GM18511 (cell line): Measurements from ENCODE around the gene IL18R1.

ENCODE experiments used
- ATAC-seq: cut with Tn5 transposase; IDR thresholded peaks from one replicate; pipeline ENCODE4 v1.9.1; 2021; ENCODE audit warnings: mild to moderate bottlenecking, moderate library complexity; ENCODE audit not compliant: unreplicated experiment

IL18R1 gene

DNA sequence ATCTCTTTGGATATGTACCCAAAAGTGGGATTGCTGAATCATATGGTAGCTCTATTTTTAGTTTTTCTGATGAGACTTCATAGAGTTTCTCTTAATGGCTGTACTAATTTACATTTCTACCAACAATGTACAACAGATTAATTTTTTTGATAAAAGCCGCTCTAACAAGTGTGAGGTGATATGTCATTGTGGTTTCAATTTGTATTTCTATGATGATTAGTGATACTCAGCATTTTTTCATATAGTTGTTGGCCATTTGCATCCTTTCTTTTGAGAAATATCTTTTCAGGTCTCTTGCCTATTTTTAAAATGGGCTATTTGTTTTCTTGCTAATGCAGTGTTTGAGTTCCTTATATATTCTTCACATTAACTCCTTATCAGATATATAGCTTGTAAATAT lies 71.7 kb downstream of the IL18R1 start:
- ATAC-seq: no peak

DNA sequence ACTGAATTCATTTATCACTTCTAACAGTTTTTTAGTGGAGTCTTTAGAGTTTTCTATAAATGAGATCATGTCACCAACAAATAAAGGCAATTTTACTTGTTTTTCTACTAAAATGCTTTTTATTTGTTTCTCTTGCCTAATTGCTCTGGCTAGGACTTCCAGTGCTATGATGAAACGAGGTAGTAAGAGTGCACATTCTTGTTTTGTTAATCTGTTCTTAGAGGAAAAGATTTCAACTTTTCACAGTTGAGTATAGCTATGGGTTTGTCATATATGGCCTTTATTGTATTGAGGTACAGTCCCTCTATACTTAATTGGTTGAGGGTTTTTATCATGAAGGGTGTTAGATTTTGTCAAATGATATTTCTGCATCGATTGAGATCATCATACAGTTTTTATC lies 73.0 kb downstream of the IL18R1 start:
- ATAC-seq: no peak

DNA sequence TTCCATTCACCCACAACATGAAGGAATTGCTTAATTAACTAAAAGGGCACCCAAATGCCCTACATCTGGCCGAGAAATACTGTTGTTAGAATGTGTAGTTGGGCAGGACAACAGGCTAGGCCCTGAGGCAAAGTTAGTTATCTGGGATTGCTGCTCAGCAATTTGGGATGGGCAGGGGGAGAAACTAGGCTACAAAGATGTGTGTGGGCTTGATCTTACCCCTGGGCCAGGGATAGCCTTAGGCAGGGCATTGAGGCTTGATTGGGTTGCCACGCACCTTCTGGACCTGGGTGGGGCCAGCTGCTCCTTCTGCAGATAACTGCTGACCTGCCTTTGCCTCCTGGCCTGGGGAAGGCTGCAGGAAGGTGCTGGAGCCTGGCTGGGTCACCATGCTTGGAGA lies 76.8 kb downstream of the IL18R1 start:
- no peak for ATAC-seq

DNA sequence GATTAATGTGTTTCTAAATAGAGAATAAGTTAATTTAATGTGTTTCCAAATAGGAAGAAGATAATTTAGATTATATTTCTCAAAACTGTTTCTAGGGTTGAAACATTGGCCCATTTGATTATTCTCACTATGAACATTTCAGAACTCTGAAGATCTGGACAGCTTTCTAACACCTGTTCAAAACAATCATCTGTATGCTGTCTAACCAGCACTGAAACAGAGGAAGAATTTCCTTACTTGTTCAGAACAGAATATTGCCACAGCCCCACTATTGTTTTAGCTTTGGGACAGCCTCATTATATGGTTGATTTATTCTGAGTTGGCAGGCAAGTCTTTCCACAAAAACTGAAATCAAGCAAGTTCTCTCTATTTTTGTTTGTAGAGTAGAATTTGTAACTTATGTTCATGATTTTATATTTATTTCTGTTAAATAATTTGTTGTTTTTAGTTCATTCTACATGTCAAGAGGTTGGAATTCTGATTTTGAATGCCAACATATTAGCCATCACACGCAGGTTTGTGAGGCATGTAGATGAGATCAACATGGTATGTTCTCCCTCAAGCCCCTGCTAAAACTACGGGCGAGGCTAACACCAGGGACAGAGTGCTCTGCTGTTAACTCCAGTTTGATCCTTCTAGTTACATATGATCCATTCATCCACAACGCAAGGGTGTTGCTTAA lies 78.5 kb downstream of the IL18R1 start:
- ATAC-seq: no peak

DNA sequence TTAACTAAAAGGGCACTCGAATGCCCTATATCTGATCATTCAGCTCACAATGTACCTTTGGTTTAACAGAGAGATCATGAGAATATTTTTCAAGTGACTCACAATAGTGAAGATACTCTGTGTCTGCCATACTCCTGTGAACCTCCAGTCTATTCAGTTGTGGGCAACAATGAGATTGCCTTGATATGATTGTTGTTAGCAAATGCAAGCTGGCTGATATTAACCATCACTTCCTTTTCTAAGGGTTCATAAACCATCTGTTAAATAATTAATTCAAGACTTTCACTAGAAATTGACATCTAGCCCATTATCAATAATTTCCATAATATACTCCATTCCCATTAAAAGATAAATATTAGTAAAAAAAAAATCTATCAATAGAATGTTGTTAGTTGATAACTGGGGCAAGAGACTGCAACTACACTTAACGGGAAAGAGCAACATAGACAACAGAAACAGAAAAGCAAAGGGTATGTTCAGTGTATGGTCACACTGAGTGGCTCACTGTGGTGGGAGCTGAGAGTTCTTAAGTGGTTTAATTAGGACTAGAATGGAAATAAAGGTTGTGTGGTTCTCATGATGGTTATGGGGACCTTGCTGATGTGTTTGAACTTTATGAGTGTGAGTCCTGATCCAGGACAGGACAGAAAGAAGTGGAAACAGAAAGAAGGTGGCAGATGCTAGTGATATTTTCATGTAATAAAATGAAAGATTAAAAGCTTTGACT lies 79.2 kb downstream of the IL18R1 start:
- ATAC-seq: peak; percentile 57

DNA sequence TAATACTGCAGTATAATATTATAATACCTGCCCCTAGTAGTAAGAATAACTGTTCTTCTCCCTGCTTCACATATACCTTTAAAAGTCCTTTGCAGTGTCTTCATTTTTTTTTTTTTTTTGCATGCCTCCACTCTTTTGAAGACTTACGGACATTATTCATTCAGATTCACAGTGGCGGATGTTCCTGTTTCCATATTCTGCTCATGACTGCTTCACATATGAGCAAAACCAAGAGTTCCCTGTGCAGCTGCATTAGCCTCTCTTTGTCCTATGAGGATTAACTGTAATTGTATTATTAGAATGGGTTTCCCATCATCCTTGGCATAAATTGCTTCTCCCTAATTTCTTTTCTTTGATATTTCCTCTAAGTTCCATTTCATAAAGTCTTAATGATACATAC lies 80.1 kb downstream of the IL18R1 start:
- ATAC-seq: no peak

DNA sequence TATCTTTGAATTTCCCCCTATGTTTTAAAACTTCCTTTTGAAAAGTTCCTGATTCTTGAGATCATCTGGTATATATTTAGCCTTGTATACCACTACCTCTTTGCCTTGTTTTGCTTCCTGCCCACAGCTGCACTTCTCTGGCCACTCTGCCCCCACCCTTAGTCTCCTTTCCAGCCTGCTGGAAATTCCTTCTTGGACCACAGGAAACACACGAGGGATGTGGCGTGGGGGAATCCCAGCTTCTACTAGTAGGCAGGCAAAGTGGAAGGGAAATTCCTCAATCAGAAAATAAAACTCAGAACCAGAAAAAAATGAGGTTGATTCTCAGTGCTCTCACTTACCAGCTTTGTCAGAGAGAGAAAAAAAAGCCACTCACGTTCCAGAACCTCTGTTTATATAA lies 80.7 kb downstream of the IL18R1 start:
- ATAC-seq: no peak

DNA sequence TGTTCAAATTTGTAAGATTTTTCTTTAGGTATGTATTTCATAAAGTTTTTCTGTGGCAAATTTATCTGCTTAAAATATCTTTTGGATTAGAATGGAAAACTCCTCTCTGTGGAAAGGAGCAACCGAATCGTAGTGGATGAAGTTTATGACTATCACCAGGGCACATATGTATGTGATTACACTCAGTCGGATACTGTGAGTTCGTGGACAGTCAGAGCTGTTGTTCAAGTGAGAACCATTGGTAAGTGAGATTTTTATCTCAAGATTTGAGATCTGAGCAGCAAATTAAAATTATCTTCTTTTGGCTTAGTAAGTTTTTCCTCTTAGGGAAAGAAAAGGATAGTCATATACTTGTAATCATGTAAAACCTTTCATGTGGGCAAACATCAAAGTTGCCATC lies 81.5 kb downstream of the IL18R1 start:
- no peak for ATAC-seq

DNA sequence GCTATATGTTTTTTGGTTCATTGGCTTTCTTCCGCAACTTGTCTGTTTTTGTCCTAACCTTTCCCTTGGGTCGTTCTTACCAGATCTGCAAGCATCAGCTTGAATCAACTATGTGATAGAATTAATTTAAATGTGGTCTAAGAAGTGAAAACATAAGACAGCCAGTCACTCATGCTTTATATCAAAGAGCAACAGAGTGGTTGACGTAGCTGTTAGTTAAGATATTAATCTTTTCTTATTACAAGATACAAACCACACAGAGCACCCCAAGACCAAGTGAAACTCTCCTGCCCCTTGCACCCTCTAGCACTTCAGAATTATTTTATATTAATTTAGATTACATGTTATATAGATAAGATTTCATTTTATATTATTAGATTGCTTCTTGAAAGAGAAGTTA lies 82.5 kb downstream of the IL18R1 start:
- no peak for ATAC-seq

DNA sequence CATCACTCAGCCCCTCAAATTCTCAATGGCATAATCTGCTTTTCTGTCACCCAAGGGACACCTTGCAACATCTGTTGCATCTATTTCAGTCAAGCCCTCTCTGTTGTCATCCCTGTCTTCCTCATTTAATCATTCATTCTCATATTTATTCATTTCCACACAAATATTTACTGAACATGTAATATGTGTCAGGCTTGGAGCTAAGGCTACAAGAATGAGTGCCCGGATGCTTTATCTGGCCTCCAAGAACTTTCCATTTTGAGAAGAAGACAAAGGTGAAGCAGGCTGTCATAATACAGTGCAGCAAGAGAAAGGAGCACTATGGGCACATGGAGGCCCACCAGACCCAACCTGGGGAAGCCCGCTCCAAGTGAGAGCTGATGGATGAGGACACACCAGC lies 83.0 kb downstream of the IL18R1 start:
- ATAC-seq: no peak

DNA sequence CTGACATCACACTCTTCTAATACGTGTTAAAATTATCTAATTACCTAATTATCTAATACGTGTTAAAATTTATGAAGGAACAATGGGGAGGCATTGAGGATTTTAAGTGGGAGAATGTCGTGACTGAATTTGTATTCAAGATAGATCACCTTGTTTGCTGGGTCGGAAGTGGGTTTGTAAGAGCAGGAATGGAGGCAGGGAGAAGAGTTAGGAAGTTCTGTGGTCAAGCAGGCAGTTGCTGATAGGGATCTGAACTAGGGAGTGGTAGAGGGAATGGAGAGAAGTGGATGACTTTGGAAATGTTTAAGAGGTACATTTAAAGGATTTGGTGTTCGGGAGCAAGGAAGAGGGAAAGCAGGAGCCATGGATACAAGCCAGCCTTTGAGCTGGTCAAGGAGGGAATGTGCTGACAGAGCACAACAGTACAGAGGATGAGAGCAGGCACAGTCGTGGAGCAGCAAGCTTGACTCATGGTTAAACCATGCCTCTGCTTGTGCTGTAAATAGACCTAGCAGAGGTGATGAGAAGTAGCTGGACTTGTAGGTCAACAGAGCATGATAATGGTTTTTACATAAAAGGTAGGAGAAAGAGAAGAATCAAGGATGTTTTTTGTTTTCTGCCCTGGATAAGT lies 83.6 kb downstream of the IL18R1 start:
- no peak for ATAC-seq

DNA sequence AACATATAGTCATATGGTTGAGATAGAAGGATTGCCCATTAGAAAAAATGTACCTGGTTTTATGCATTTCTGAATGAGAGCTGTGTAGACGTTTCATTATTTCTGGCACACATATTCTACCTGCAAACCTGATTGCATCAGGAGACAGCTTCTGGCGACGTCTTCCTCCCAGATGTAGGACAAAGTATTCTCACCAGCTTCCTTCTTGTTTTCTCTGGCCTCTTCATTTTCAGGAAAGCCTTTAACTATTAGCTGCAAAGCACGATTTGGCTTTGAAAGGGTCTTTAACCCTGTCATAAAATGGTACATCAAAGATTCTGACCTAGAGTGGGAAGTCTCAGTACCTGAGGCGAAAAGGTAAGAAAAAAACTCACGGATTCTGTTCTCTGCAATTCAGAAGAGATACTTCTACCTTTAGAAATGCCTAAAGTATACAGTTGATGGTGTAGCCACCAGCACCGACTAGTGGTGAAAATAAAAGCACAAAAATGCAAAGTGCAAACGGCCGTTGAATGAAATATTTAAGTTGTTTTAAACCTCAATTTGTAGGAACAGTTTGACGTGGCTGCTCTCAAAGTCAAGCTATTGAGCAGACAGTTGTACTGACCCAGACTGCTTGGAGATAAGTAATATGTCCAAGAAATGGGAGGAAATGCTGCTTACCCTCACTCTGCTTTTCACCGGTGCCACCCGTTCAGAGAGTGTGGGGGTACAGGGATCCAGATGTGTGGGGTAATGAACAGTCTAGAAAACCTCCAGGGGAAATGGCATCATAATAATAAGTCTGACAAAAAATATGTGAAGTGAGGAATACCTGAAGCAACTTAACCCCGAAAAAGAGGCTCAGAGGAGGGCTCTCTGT lies 87.6 kb downstream of the IL18R1 start:
- no peak for ATAC-seq

DNA sequence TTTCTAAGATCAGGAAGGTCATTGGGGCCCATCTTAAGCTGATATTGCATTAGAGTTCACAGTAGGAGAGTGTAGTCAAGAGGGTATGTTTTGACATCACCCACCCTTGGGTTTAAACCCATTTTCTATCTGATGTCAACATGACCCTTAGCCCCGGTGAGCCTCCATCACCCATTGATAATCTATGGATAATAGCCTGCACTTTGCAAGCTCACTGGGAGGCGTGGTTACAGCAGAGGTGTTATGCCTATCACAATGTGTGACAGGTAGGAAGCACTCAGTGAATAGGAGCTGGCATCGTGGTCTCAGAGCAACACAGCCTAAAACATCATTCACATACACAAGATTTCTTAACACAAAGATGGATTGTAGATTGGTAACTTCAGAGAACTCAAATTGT lies 88.6 kb downstream of the IL18R1 start:
- ATAC-seq: no peak

DNA sequence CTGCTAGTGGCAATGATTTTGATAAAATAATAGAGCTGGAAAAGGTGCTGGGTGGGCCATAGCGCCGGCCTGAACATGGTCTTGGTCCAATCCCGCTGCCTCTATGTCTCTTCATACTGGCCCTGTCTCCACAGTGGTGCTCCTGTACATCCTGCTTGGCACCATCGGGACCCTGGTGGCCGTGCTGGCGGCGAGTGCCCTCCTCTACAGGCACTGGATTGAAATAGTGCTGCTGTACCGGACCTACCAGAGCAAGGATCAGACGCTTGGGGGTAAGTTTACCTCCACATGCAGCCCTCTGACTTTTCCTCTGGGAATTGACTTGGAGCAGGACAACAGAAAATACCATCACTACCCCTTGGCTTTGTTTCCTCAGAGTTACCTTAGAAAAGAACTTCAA lies 91.3 kb downstream of the IL18R1 start:
- ATAC-seq: no peak
